GM19025 (cell line): Measurements from ENCODE around the gene PITPNC1.
"Not testable (repeated sequence)": the region's sequence is repeated elsewhere in the genome, so short reads cannot be mapped to it uniquely, and the experiment has no call there.

Experiments
- ATAC-seq: cut with Tn5 transposase; IDR thresholded peaks from one replicate; pipeline ENCODE4 v1.9.1; 2021; ENCODE audit warnings: mild to moderate bottlenecking, low read depth, moderate library complexity; ENCODE audit not compliant: unreplicated experiment

Gene PITPNC1

GRCh38 chr17:67503184-67503583 lies 126.1 kb downstream of the PITPNC1 start:
- no peak for ATAC-seq

GRCh38 chr17:67503739-67504138 lies 126.7 kb downstream of the PITPNC1 start:
- ATAC-seq: no peak

- ATAC-seq: no peak
Observed at GRCh38 chr17:67504182-67504581, 127.1 kb downstream of the PITPNC1 start.

- ATAC-seq: no peak
Observed at GRCh38 chr17:67506966-67507365, 129.9 kb downstream of the PITPNC1 start.

- ATAC-seq: no peak
Observed at GRCh38 chr17:67509390-67510287, 132.6 kb downstream of the PITPNC1 start.

GRCh38 chr17:67511012-67511411 lies 133.9 kb downstream of the PITPNC1 start:
- ATAC-seq: no peak

GRCh38 chr17:67511804-67512203 lies 134.7 kb downstream of the PITPNC1 start:
- ATAC-seq: no peak

GRCh38 chr17:67514998-67515397 lies 137.9 kb downstream of the PITPNC1 start:
- ATAC-seq: no peak

- ATAC-seq: no peak
Observed at GRCh38 chr17:67515490-67516083, 138.5 kb downstream of the PITPNC1 start.

GRCh38 chr17:67516571-67516970 lies 139.5 kb downstream of the PITPNC1 start:
- ATAC-seq: not testable (repeated sequence)

GRCh38 chr17:67517325-67517724 lies 140.2 kb downstream of the PITPNC1 start:
- ATAC-seq: no peak

GRCh38 chr17:67518876-67519275 lies 141.8 kb downstream of the PITPNC1 start:
- ATAC-seq: no peak

GRCh38 chr17:67519801-67520251 lies 142.7 kb downstream of the PITPNC1 start:
- ATAC-seq: no peak

- ATAC-seq: peak; percentile 53
Observed at GRCh38 chr17:67520252-67520906, 143.3 kb downstream of the PITPNC1 start.

GRCh38 chr17:67520916-67521774 lies 144.1 kb downstream of the PITPNC1 start:
- no peak for ATAC-seq

GRCh38 chr17:67521775-67522069 lies 144.6 kb downstream of the PITPNC1 start:
- ATAC-seq: no peak

- ATAC-seq: no peak
Observed at GRCh38 chr17:67523101-67523500, 146.0 kb downstream of the PITPNC1 start.

GRCh38 chr17:67525239-67526135 lies 148.4 kb downstream of the PITPNC1 start:
- no peak for ATAC-seq

- no peak for ATAC-seq
Observed at GRCh38 chr17:67526700-67527099, 149.6 kb downstream of the PITPNC1 start.
